GDM1 (cell line): Measurements from ENCODE around the gene ATP11B.

Experiments used
- DNase-seq: peaks from one replicate; lab custom pipeline; 2025; lab: John Stamatoyannopoulos, UW

ATP11B gene

DNA sequence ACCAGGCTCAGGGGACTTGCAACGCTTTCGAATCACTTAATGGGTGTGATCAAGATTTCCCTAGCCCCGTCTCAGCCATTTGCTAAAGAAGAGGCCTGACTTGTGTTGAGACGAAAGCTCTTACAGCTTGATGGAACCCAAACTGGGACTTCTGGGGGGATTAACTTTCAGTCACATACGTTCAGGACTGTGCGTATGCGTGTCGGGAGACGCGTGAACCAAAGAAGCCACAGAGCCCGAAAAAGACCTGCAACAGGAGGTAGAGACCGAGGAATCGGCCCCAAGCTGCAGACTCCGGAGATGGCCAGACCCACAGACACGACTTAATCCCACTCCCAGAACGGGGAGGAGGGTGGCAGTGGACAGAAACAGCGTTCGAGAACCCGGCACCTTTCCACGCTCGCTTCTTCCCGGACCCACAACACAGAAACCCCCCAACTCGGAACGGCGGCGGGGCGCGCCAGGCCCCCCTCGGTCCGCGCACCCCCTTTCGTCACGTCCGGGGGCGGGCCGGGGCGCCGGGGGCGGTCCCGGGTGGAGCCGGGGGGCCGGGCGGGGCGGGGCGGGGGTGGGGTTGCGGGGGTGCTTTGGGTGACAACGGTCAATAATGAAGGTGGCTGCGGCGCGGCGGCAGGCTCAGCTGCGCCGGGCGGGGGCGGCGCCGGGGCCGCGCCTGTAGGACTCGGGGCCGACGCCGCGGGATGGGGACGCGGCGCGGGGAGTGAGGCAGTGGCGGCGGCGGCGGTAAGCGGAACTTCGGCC lies at the start of gene ATP11B:
TSS of gene ATP11B (plus strand) at position 604 of the 762 bp plus-strand sequence. CDS start 256 bp downstream, outside the sequence.
- DNase-seq, result peak; percentile 74

DNA sequence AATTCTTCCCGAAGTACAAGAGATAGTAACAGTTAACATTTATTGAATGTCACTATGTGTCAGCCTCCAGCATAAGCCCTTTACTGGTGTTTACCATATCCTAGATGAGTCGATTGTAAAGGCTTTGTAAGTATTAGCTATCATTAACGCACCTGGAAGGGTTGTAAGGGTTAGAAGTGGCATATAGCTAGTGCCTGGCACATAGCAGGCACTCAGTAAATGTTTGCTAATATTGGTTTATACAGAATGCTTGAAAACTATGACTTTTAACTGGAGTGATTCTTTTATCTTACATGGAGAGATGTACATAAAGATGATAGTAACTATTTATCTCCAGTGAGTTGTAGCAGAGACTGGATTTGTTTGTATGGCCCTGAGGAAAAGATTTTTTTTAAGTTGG lies 46.3 kb upstream of the ATP11B start:
- DNase-seq, result no peak

DNA sequence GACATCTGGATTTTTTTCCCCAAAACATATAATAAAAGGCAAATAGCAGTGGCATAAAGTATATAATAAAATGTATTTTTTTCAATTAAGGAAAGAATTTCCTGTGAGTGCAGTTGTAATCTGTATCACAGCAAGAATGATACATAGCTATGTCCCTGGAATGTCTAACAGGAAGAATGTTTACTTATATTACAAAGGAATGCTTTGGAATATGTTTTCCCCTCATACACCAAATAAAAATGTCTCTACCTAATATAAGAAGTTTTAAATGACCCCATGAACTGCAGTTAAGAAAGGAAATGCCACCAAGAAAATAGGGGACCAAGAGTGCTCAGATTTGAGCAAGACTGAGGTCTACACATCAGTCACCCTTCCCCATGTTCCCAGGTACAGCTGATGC lies 38.0 kb upstream of the ATP11B start:
- no peak for DNase-seq

DNA sequence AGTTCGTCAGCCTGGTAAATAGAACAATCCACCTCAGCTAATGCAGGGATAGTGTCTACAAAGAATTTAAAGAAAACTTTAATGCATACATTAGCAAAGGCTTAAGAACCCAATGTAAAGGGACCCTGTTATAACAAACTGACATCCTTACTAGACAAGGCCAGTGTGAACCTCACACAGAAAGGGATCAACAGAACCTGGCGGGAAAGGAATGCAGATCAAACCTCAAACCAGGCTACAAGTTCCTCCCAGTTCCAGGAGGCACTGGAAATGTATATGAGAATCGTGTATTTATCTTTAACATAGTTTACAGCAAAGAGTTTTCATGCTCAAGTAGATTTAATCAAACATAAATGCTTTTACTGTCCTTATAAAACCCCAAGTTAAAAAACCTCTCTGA lies 37.6 kb upstream of the ATP11B start:
- DNase-seq, result no peak

DNA sequence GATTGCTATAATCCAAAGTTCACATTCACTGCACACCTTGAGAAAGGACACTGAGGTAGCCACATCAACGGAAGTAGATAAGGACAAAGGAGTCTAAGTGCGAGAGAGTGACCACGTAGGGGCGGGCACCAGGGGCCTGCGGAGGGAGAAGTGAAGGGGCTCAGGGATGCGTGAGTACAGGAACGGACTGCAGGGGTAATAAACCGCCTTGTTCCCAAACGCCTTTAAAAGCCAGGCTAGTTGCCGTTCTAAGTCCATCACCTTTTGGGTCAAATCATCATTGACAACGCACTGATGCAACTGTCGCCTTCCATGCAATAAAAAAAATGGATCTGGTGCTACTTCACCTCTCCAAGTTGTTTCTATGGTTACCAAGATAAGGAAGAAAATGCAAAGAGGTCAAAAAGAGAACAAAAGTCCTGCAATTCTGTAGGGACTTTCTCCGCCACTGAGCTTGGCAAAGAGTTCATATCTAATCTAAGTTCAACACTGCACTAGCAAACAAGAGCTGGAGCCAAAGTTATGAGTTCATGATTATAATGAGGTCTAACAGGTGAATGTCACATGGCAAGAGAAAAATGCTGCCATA lies 32.6 kb upstream of the ATP11B start:
- DNase-seq, result no peak

DNA sequence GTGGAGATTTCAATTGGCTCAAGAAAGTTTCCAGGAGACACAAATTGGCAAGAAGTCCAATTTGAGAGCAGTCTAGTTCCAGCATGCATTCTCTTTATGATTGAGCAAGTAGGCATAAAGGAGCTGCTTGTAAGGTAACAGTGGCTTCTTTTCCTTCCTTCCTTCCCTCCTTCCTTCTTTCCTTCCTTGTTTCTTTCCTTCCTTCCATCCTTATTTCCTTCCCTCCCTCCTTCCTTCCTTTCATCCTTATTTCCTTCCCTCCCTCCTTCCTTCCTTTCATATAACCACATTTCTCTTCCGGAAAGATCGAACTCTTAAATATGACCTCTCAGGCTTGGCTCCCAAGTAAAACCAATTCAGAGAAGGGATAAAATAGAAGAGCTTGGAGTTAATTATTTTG lies 29.4 kb upstream of the ATP11B start:
- DNase-seq, result no peak

DNA sequence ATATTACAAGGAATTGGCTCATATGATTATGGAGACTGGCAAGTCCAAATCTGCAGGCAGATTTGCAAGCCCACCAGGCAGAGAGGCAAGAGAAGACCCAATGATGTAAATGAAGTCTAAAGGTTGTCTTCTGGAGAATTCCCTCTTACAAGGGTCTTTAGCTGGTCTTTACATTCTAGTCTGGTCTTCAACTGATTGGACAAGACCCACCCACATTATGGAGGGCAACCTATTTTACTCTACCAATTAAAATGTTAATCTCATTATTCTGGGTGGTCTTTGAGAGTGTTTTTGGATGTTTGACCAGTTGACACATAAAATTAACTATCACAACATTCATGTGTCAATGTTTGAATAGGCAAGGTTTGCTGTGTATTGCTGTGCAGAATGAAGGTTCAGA lies 28.0 kb upstream of the ATP11B start:
- DNase-seq, result no peak

DNA sequence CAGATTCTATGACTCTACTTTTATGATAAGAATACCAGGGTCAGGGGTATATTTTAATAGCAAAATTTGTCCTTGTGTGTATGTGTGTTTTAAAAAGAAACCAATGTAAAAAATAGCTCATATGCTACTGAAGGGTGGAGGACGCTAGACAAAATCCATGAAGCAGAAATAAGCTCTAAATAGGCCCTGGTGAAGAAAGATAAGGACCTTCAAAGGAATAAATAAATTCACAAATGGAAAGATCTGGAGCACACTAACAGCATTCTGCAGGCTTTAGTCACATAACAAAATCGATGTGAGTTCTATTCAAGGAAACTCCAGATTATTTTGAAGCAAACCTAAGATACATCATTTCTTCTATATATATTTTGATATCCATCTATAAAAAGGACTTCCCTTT lies 27.2 kb upstream of the ATP11B start:
- no peak for DNase-seq

DNA sequence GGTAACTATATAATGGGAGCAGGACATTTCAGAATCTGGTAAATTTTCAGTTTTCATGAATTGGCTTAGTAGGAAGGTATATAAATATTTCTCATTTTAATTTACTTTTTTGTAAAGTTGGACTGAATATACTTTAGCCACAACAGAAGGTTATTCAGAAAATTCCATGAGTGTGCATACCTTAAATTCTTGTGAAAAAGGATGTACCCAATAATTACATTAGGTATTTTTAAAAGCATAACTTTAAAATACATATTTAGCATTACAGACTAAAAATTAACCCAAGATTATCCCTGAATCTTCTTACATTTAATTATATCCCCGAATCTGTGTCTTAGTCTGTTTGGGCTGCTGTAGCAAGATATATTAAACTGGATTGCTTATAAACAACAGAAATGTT lies 24.9 kb upstream of the ATP11B start:
- no peak for DNase-seq

DNA sequence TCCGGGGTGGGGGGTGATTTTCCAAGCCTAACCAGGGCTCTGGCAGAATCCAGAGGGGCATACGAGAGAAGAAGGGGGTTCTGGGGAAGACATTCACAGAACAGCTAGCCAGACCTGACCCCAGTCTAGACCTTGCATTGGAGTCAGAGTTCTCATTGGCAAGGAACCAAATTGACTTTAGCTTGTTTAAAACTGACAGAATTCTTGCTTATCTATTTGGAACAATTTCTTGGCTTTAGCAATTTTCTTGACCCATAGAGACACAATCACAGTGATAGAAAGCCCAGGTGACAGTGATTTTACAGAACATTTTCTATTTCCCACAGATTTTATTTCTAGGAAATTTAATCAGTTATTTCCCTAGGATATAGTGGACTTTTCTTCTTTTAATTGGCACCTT lies 23.6 kb upstream of the ATP11B start:
- no peak for DNase-seq

DNA sequence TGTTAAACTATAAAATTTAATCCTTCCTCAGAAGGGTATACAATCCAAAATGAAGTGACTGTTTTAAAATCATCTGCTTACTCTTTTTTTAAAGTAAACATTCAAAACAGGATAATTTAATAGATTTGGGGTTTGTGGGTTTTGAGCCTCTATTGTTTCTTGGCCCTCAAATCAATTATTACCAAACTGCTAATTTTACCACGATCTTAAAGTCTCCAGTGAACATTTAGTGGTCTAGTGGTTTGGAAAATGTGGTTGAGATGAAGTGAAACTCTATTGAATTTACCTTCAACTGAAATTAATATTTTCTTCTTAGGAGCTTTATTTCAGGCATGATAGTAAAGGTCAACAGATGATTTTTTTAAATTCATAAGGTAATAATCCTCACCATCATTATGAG lies 11.2 kb upstream of the ATP11B start:
- no peak for DNase-seq

DNA sequence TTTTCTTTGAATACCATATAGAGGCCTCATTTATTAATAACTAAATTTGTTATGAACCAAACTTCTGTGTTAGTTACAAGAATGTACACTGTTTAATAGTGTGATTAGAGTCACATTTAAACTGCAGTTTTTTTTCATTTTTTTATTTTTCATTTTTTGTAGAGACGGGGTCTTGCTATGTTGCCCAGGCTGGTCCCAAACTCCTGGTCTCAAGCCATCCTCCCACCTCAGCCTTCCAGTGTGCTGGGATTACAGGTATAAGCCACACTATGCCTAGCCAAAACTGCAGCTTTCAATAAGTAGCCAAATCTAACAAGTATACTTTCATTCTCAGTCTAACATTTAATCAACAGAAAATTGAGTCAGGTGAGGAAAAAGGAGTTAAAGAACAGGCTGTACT lies 10.2 kb upstream of the ATP11B start:
- no peak for DNase-seq

DNA sequence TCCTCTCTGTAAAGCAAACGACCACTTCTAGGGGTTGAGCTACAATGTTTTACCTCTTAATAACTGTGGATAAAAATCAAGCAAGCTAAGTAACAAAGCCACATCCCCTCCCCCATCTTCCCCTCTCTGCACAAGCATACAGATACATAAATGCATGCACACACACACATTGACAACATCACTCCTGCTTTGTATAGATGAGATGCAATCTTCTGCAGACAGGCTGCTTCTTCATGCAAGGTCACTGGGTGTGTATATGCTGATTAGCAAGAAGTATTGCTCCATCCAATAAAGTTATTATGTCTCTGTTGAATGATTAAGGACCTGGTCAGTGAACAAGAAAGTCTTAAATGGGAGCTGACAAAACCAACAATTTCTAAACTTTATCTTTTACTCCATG lies 8.8 kb upstream of the ATP11B start:
- no peak for DNase-seq

DNA sequence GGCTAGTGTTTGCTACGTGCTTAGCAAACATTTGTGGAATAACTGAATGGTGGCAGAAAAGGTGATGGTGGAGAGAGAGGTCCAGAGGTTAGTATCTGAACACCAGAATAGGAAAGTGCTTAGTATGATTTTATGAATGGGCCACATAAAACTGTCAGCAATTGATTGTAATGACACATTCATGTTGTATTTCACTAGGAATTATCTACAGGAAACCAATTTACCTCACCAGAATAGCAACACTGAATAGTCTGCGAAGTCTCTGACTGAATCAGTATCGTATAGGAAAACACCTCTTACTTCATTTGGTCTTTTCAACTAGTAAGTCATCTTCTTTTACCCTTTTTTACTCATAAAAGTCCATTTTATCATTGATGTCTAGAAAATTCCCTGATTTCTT lies 8.2 kb upstream of the ATP11B start:
- DNase-seq, result no peak

DNA sequence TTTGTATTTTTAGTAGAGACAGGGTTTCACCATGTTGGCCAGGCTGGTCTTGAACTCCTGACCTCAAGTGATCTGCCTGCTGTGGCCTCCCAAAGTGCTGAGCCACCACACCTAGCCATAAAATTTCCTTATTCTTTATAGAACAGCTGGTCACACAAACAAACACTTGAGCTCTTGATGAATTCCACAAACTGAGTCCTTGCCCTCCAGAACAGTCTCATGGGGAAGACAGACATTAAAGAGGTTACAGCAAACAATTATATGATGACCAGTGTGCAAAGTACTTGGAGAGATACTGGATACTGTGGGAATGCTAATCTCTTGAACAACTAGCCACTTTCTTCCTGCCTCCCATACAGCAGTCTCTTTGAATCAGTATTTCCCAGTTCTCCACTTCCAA lies 7.5 kb upstream of the ATP11B start:
- DNase-seq, result no peak

DNA sequence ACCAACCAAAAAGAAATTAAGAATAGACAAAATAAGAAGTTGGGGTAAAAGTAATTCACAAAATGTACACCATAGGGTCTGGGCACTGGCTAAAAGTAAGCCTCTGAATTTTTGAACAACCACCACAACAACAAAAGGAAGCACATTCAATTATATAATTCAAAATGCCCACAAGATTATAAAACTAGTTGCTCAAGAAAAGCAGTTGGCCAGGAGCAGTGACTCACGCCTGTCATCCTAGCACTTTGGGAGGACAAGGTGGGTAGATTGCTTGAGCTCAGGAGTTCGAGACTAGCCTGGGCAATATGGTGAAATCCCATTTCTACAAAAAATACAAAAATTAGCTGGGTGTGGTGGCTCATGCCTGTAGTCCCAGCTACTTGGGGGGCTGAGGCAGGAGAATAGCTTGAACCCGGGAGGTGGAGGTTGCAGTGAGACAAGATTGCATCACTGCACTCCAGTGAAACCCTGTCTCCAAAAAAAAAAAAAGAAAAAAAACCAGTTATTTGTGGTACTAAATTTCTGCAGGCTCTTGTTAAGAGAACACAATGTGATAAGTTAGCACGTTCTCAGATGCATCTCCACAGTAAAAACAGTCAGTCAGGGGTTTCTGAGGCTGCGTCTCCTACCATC lies 6.6 kb upstream of the ATP11B start:
- DNase-seq, result no peak

DNA sequence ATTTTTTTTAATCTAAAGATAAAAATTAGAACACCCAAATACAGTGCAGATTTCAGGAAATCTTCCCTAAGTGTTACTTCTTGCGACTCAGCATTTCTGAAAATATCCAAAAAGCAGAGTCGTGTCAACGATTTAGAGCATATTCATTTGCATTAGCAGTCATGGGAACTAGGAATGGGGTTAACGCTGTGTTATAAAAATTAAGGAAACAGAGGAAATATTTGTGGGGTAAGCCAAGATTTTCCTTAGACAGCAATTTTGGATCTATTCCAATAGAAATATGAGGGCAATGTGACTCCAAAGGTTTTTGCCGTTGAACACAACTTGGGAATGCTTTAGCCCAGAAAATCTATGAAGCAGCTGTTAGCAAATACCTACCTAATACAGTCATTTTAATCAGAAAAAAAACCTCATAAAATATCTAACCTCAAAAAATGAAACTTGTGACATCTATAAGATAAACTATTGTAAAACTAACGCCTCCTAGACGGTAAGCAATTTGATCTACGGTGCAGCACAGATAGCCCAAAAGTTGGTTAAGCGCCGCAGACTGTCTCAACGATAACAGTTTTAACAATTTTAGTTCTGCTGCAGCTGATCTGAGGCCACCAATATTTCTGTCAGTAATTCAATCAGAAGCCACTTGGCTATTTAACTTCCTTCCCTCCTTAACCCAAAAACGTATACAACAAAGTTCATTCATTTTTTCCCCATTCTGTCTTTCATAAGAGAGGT lies 5.8 kb upstream of the ATP11B start:
- no peak for DNase-seq

DNA sequence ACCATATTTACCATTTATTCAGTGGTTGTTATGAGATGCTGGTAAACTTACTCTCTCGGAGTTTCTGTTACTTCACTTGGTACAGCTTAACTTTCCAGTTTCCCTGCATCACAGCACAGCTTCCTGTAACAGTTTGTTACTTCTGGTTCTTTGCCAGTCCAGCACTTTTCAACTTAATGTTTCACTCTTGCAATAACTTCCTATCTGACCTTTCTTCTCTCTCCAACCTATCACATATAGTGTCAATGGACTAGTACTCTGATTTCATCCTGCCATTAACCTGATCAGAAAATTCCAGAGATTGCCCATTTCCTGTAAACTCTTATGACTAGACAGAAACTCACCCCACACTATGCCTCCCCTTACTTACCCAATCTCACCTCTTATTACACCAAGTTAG lies 3.9 kb upstream of the ATP11B start:
- no peak for DNase-seq

DNA sequence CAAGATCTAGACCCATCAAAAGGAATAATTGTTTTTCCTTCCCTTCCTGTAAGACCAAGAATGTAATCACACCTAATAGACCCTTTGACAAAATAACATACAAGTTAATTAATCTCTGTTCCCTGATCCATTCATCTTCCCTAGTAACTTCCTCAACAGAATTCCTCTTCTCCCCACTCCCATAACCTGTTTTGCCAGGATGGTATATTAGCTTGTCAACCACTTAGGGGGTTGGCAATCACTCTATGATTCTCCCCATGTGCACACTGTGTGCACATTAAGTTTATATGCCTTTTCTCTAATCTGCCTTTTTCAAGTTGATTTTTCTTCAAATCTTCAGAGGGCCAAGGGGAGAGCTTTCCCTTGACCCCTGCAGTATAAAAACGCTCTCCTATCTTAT lies 2.7 kb upstream of the ATP11B start:
- no peak for DNase-seq

DNA sequence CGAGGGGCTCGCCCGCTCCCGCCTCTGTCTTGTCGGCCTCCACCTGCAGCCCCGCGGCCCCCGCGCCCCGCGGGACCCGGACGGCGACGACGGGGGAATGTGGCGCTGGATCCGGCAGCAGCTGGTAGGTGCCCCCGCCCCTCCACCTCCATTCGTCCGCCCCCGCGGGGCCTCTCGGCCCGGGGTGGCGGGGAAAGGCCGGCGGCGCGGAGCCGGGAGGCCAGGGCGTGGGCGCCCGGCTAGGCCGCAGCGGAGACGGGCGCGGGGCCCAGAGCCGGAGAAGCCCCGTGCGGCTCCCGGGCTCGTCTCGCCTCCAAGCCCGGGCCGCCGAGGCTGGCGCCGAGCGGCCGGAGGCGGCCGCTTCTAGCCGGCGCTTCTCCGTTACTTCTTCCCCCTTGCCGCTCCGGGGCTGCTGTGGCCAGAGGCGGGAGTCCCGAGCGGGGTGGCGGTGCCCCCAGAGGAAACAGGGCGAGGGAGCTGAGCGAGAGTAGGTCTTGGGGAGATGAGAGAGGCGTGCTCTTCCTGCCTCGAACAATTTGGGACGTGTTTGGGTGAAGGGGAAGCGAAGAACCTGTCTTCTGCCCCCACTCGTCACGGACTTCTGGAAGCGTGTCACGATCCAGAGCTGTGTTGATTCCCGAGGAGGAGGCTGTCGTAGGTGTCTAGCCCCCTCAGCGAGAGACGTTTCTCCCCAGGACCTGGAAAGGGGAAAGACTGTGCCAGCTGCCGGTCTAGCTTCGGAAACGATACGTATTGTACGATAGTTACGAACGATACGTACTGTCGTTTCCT lies 555 bp downstream of the ATP11B start:
- peak; percentile 21 for DNase-seq

DNA sequence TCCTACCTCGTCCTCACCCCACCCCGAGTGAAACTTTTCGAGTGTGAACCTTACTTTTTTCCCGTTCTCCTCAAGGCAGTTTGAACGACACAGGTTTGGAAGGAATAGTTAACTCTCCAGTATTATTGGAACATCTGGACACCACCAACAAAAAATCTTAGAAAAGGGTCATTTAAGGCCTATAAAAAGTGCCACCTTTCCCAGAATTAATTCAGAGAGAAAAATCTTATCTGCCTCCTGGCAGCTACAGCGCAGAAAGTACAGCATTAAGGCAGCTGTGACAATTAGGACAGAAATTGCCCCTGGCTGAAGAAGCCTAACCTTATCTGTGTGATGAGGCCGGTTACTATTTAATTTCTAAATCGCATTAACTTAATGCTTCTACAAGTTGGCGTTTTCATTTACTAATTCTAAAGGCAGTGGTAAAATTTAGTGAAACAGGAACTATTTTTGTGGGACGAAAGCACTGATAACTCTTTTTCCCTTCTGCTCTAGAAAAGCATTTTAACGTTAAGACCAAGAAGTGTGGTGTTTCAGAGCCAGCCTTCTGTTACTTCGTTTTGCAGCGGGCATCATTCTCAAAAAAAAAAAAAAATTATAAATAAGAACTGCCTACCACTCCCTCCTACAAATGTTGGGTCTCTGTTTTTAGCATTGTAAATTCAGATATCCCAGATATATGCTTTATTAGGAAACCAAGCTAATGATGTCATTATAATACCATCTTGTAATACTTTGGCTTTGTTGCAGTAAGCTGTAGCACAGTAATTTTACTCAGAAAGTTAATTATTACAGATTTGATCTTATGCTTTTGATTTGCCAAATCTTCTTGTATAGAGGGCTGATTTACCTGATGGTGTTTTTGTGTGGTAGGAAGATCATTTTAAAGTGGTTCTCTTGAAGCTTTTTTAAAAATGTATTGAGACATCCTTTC lies 1.4 kb downstream of the ATP11B start:
- DNase-seq, result no peak
